ENCODE results near the gene HOXB2. TPM values are rescaled to one million over a fixed set of nuclear protein-coding genes. Genes with fewer than 3 reads are reported as not detected.

HOXB2 gene
- total RNA-seq, 1 experiment from 2014 or later = 3.7 TPM

DNA sequence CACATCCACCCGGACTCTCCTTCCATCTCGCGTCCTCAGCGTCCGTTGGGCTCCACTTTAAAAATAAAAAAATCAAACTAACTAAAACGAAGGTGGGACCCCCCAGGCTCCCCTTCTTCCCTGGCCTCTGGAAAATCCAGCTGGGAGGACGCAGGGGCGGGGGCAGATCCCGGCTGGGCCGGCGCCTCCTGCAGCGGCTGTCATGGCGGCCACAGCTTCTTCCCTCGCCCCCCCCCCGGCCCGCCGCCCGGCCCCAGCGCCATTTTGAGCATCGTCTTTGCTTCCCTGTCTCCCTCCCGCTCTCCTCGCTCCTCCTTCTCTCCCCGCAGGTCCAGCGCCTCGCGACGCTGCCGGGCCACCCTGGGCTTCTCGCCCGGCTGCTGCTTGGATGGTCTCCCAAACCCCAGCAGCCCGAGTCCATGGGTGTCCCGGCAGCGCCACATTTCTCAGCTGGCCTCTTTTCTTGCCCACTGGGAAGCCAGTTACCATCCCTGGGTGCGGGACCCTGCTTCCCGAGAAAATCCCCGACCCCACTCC, 3.3 kb downstream of the HOXB2 start:
- POLR2A ChIA-PET = no interaction called here
- CTCF ChIA-PET = interaction anchor here (0.6 to 1.5 kb wide), 4 partner anchors 12 to 197 kb away, joined by 3 to 5 read pairs (median 4); no protein-coding TSS in a partner anchor
- TF ChIP-seq ZNF263 (CRISPR knock-in tag; IDR thresholded peaks at IDR 0.05; ENCODE audit: low read depth) (no peak), MXD4 (CRISPR knock-in tag; IDR thresholded peaks at IDR 0.05; ENCODE audit: borderline replicate concordance) (no peak), GRHL2 (CRISPR knock-in tag; IDR thresholded peaks at IDR 0.05; ENCODE audit: insufficient replicate concordance, severe bottlenecking) (no peak), JUN (CRISPR knock-in tag; IDR thresholded peaks at IDR 0.05) (no peak), ZNF423 (CRISPR knock-in tag; IDR thresholded peaks at IDR 0.05) (0 out of 2 replicates have a peak, but pooled peaks have one; percentile 5), ZNF317 (CRISPR knock-in tag; IDR thresholded peaks at IDR 0.05; ENCODE audit: borderline replicate concordance, low read depth) (no peak), CDX4 (CRISPR knock-in tag; IDR thresholded peaks at IDR 0.05; ENCODE audit: borderline replicate concordance) (no peak), MLX (CRISPR knock-in tag; IDR thresholded peaks at IDR 0.05) (no peak)
- TF ChIP-seq, protein P1, sequence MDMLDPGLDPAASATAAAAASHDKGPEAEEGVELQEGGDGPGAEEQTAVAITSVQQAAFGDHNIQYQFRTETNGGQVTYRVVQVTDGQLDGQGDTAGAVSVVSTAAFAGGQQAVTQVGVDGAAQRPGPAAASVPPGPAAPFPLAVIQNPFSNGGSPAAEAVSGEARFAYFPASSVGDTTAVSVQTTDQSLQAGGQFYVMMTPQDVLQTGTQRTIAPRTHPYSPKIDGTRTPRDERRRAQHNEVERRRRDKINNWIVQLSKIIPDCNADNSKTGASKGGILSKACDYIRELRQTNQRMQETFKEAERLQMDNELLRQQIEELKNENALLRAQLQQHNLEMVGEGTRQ (CRISPR knock-in tag; IDR thresholded peaks at IDR 0.05) = no peak
- Mint-ChIP-seq H3K36me3 (no peaks in the 10 kb centered on the region), H3K27me3 (ENCODE audit: low read depth) (peaks cover 95% of the 10 kb centered on the region), H3K9me3 (no peaks in the 10 kb centered on the region), H3K27ac (no peak overlapping the region), H3K4me1 (peaks cover 53% of the 10 kb centered on the region), H3K4me3 (peak overlapping the region; percentile 73)
- DNase-seq (ENCODE audit: low spot score) (no peak), ATAC-seq (no peak)

- ATAC-seq (no peak), DNase-seq (ENCODE audit: low spot score) (no peak)
- POLR2A ChIA-PET = no interaction called here
- H3K27ac Mint-ChIP-seq = no peak overlapping the region
- H3K4me3 Mint-ChIP-seq = peak overlapping the region; percentile 73
- H3K9me3 Mint-ChIP-seq = no peaks in the 10 kb centered on the region
- CTCF ChIA-PET = interaction anchor here (0.6 to 1.5 kb wide), 4 partner anchors 12 to 197 kb away, joined by 3 to 5 read pairs (median 4); no protein-coding TSS in a partner anchor
- H3K27me3 Mint-ChIP-seq (ENCODE audit: low read depth) = peaks cover 94% of the 10 kb centered on the region
- peaks cover 49% of the 10 kb centered on the region for H3K4me1 Mint-ChIP-seq
- H3K36me3 Mint-ChIP-seq = no peaks in the 10 kb centered on the region
- no peak for TF ChIP-seq KAT7 (CRISPR knock-in tag; IDR thresholded peaks at IDR 0.05; ENCODE audit: borderline replicate concordance)
- TF ChIP-seq IRF2 (CRISPR knock-in tag; IDR thresholded peaks at IDR 0.05; ENCODE audit: borderline replicate concordance, low read depth) = no peak
- TF ChIP-seq, protein P2, sequence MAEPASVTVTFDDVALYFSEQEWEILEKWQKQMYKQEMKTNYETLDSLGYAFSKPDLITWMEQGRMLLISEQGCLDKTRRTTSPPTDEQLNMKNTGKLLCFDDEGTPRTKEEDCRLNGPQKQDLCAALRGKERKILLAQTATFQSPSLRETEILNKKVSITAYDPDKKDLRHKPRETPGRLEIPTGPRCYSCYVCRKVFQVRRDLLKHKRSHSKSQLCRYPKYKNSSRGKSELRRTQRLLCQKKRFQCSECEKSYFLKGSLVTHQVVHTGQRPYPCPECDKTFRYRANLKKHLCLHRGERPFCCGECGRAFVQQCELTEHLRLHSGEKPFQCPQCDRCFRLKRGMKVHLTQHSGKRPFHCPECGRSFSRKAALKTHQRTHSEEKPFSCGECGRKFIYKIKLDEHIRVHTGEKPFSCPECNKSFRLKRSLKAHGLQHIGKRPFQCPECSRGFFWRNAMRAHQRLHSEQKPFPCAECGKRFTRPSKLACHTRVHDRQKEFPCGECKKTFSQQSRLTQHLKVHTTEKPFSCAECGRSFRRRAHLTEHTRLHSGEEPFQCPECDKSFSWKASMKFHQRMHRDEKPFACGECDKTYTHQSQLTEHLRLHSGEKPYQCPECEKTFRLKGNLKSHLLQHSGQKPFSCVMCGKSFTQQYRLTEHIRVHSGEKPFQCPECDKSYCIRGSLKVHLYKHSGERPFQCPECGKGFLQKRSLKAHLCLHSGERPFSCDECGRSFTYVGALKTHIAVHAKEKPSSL (CRISPR knock-in tag; conservative IDR thresholded peaks at IDR 0.05) = no peak
- TF ChIP-seq E2F4 (CRISPR knock-in tag; IDR thresholded peaks at IDR 0.05; ENCODE audit: borderline replicate concordance, low read depth) = no peak
- no peak for TF ChIP-seq NFATC4 (CRISPR knock-in tag; IDR thresholded peaks at IDR 0.05)
- TF ChIP-seq SP1 (CRISPR knock-in tag; conservative IDR thresholded peaks at IDR 0.05) = no peak
- TF ChIP-seq, protein P3, sequence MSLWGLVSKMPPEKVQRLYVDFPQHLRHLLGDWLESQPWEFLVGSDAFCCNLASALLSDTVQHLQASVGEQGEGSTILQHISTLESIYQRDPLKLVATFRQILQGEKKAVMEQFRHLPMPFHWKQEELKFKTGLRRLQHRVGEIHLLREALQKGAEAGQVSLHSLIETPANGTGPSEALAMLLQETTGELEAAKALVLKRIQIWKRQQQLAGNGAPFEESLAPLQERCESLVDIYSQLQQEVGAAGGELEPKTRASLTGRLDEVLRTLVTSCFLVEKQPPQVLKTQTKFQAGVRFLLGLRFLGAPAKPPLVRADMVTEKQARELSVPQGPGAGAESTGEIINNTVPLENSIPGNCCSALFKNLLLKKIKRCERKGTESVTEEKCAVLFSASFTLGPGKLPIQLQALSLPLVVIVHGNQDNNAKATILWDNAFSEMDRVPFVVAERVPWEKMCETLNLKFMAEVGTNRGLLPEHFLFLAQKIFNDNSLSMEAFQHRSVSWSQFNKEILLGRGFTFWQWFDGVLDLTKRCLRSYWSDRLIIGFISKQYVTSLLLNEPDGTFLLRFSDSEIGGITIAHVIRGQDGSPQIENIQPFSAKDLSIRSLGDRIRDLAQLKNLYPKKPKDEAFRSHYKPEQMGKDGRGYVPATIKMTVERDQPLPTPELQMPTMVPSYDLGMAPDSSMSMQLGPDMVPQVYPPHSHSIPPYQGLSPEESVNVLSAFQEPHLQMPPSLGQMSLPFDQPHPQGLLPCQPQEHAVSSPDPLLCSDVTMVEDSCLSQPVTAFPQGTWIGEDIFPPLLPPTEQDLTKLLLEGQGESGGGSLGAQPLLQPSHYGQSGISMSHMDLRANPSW (CRISPR knock-in tag; conservative IDR thresholded peaks at IDR 0.05; ENCODE audit: low read depth) = no peak
- no peak for TF ChIP-seq CDX4 (CRISPR knock-in tag; IDR thresholded peaks at IDR 0.05; ENCODE audit: borderline replicate concordance)
- no peak for TF ChIP-seq SMAD3 (CRISPR knock-in tag; IDR thresholded peaks at IDR 0.05; ENCODE audit: borderline replicate concordance)
- TF ChIP-seq, protein P4, sequence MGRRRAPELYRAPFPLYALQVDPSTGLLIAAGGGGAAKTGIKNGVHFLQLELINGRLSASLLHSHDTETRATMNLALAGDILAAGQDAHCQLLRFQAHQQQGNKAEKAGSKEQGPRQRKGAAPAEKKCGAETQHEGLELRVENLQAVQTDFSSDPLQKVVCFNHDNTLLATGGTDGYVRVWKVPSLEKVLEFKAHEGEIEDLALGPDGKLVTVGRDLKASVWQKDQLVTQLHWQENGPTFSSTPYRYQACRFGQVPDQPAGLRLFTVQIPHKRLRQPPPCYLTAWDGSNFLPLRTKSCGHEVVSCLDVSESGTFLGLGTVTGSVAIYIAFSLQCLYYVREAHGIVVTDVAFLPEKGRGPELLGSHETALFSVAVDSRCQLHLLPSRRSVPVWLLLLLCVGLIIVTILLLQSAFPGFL (CRISPR knock-in tag; IDR thresholded peaks at IDR 0.05; ENCODE audit: borderline replicate concordance) = no peak
- TF ChIP-seq SMAD4 (CRISPR knock-in tag; IDR thresholded peaks at IDR 0.05) = no peak
- no peak for TF ChIP-seq ZNF671 (CRISPR knock-in tag; IDR thresholded peaks at IDR 0.05)
- TF ChIP-seq, protein P5, sequence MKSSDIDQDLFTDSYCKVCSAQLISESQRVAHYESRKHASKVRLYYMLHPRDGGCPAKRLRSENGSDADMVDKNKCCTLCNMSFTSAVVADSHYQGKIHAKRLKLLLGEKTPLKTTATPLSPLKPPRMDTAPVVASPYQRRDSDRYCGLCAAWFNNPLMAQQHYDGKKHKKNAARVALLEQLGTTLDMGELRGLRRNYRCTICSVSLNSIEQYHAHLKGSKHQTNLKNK (CRISPR knock-in tag; IDR thresholded peaks at IDR 0.05) = no peak
Observed at GRCh38 chr17:48541036-48541576, 3.8 kb downstream of the HOXB2 start.

Measured in WTC11 (cell line).